AG09309 (cell line): ENCODE measurements around the gene MS4A4A.

ENCODE experiments used
- DNase-seq: peaks from one replicate; pipeline ENCODE4 v3.0.0-alpha.2; 2010; ENCODE audit warnings: low read depth
- H3K4me3 ChIP-seq: 2 replicates; pipeline ENCODE4 v1.5.1; 2011; ENCODE audit warnings: mild to moderate bottlenecking, low read depth, low read length, moderate library complexity; ENCODE audit not compliant: control insufficient read depth
- CTCF ChIP-seq: IDR thresholded peaks from 2 replicates; pipeline ENCODE4 v1.5.1; 2011; ENCODE audit warnings: mild to moderate bottlenecking, low read depth, low read length, inconsistent platforms; ENCODE audit not compliant: insufficient read depth, control insufficient read depth; ENCODE audit errors: missing control alignments

The MS4A4A gene

GRCh38 chr11:60251485-60252212 is 28.8 kb upstream of the MS4A4A start:
- no peak overlapping the region for H3K4me3 ChIP-seq
- no peak for DNase-seq
- no peak for TF ChIP-seq CTCF

- DNase-seq, result no peak
- H3K4me3 ChIP-seq, result no peak overlapping the region
- no peak for TF ChIP-seq CTCF
These were observed 28.0 kb upstream of the MS4A4A start for GRCh38 chr11:60252213-60253108.

GRCh38 chr11:60257956-60258722 is 22.3 kb upstream of the MS4A4A start:
- no peak for TF ChIP-seq CTCF
- DNase-seq, result no peak
- H3K4me3 ChIP-seq, result no peak overlapping the region

DNA sequence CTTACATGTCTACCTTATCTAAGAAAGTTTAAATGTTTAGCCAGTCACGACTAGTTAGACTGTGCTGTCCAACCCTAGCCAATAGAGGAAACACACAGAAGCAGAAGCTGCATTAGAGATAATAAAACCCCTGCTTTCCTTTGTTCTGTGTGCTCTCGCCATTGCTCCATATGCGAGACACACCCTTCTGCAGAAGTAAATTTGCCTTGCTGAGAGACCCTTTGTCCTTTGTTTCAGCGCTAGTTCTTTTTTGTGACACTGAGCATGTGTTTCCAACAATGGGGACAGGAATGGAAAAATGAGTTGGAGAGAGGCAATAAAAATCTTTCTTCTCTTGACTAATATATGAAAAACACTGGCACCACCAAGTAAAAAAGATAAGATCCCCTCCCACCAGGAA is 19.5 kb upstream of the MS4A4A start:
- H3K4me3 ChIP-seq, result no peak overlapping the region
- TF ChIP-seq CTCF, result no peak
- DNase-seq, result no peak

- no peak overlapping the region for H3K4me3 ChIP-seq
- DNase-seq, result no peak
- no peak for TF ChIP-seq CTCF
These were observed 17.1 kb upstream of the MS4A4A start for GRCh38 chr11:60263402-60263801.

DNA sequence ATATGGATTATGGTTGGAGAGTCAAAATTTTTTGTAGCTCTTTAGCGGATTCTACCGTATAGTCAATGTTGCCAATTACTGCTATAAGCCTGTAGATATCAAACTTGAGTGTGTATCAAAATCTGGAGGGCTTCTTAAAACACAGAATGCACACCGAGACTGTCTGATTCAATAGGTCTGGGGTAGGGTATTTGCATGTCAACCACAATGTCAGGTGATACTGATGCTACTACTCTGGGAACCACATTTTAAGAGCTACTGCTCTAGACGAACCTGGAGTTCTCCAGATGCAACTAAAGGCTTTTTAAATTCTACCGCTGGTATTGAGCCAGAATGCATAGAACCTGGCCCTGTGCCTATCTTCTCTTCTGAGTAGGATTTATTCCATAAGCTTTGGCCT is 15.8 kb upstream of the MS4A4A start:
- no peak for TF ChIP-seq CTCF
- DNase-seq, result no peak
- H3K4me3 ChIP-seq, result no peak overlapping the region
